ENCODE data around the gene ADNP2.
A peak's percentile ranks its signal among the peaks of the same experiment; 100 is the strongest.

ADNP2 gene, protein sequence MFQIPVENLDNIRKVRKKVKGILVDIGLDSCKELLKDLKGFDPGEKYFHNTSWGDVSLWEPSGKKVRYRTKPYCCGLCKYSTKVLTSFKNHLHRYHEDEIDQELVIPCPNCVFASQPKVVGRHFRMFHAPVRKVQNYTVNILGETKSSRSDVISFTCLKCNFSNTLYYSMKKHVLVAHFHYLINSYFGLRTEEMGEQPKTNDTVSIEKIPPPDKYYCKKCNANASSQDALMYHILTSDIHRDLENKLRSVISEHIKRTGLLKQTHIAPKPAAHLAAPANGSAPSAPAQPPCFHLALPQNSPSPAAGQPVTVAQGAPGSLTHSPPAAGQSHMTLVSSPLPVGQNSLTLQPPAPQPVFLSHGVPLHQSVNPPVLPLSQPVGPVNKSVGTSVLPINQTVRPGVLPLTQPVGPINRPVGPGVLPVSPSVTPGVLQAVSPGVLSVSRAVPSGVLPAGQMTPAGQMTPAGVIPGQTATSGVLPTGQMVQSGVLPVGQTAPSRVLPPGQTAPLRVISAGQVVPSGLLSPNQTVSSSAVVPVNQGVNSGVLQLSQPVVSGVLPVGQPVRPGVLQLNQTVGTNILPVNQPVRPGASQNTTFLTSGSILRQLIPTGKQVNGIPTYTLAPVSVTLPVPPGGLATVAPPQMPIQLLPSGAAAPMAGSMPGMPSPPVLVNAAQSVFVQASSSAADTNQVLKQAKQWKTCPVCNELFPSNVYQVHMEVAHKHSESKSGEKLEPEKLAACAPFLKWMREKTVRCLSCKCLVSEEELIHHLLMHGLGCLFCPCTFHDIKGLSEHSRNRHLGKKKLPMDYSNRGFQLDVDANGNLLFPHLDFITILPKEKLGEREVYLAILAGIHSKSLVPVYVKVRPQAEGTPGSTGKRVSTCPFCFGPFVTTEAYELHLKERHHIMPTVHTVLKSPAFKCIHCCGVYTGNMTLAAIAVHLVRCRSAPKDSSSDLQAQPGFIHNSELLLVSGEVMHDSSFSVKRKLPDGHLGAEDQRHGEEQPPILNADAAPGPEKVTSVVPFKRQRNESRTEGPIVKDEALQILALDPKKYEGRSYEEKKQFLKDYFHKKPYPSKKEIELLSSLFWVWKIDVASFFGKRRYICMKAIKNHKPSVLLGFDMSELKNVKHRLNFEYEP

DNA sequence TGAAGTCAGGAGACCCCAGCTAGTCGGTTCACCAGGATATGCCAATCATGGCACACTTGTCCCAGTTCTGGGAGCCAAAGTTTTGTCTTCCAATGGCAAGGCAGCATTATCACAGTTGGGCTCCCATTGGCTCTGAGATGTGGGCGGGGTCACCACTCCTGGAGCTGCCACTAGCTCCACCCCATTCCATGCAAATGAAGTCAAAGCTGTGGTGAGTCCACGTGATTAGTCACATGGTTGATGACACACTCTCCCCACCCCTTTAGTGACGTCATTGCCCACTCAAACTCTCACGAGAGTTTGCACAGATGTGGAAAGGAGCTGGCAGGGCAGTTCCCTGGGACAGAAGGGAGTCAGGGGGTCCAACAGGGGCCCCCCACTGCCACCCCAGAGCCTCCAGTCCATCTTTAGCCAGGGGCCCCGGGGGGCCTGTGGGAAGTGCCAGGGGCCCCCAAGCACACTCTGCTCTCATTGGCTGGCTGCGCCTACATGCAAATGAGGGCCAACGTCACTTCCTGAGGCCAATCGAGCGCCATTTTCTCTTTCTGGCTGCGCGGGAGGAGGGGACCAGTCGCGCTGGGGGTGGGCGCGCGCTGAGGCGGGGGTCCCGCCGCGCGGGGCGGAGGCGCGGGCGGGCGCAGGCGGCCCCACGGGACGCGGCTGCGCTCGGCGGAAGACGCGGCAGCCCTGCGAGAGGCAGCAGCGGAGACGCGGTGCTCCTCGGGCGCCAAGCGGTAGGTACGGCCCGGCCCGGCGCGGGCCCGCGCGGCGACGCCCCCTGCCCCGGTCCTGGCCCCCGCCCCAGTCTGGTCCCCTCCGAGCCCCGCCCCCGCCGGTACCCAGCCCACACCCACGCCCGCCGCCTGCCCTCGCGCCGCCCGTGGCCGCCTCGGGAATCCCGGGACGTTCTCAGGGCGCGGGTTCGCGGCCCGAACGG is at the start of gene ADNP2:
TSS of gene ADNP2 (plus strand) at position 524 of the 937 bp plus-strand sequence. CDS start 8,281 bp downstream, outside the sequence.
- peak; percentile 86 for DNase-seq

DNA sequence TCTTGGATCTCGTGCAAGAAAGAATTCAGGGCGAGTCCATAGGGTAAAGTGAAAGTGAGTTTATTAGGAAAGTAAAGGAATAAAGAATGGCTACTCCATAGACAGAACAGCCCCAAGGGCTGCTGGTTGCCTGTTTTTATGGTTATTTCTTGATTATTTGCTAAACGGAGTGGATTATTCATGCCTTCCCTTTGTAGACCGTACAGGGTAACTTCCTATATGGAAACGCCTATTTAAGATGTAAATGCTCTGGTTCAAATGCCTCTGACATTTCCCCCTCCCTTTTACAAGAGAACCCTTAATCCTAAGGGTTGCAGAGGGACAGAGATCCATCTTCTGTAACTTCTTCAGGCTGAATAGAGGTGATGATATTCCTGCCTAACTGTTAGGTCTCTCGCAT is 49.1 kb upstream of the ADNP2 start:
- no peak for DNase-seq

DNA sequence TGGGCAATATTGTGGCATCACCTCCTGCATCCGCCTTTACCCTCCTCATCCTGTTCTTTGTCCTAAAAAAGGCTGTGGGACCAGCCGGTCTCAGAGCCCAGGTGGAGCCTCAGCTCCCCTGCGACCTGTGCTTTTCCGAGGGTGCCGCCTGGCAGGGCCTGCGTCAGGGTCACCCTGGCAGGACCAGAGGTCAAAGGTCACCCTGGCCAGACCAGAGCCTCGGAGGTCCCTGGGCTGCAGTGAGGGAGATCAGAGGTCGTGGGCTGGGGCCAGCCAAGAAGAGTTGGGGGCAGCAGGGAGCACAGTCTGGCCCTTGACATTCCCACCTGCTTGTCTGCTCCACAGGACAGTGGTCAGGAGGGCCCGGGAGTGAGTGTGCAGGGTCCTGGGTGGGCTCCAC is 43.4 kb upstream of the ADNP2 start:
- no peak for DNase-seq

DNA sequence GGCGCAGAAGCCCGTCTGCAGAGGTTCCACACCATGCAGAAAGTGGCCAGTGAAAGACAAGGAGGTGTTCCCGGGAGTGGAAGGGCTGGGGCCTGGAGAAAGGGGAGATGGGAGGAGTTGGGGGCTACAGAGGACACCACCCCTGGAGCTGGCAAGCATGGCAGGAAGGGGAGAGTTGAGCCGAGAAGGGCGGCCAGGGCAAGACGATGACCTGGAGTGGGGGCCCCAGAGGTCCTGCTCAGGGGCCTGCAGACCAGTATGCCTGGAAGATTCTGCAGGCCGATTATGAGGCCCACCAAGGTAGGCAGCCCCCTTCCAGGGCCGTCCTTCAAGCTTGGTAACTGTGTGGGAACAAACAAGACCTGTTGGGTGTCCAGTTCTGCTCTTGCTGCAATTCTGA is 41.7 kb upstream of the ADNP2 start:
- DNase-seq = no peak

DNA sequence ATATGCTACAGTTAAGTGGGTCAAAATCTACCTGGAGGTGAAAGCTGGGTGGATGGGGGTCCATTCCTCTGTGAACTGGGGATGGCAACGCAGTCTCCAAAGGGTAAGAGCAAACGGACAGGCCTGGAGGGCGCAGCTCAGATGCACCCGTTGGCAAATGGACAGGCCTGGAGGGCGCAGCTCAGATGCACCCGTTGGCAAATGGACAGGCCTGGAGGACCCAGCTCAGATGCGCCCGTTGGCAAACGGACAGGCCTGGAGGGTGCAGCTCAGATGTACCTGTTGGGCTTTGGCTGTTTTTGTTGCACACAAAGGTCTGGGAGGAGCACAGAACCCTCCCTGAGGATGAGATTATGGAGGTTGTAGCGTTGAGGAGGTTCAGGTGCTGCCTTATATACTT is 41.2 kb upstream of the ADNP2 start:
- DNase-seq = no peak

DNA sequence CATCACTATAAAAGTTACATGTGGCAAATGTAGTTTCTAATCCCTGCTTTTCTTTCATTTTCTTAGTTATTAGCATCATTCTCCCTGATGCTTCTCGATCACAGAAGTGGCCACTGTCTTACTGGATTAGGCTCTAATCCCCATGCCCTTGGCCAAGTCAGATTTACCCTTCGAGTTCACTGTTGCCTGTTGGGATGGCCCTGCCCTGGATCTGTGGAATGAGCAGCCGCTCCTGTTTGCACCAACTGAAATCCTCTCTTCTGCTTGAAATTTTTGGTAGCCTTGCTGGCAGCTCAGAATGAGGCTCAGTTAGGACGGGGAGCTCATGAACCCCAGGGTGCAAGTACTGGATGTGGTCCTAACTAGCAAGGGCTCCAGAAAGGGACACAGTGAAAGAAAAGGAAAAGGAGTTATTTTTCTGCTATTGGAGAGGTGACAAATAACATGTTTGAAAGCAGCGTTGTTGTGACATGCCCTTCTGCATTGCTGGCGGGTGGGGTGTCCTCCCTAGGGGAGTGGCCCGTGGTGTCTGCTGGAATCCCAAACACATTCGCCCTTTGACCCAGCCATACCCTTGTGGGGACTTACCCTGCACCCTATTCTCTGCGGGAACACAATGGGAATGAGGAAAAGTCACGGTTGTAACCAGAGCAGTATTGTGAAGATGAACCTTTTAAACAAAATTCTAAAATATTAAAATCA is 40.3 kb upstream of the ADNP2 start:
- DNase-seq = no peak

DNA sequence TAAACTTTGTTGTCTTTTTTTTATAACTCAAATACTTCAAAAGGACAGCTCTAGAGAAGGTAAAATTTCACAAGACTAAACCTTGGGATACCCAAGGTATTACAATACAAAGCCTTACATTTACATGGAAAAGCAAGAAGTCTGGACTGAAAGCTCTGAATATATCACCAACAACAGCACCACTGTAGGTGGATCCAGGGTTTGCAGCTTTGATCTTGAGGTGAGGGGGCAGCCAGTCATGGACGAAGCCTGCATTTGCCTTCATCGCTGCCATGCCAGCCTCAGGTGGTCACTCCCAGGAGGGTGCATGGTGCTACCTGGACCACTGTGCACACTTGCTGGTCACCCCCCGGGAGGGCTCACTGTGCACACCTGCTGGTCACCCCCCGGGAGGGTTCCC is 38.2 kb upstream of the ADNP2 start:
- DNase-seq = no peak

DNA sequence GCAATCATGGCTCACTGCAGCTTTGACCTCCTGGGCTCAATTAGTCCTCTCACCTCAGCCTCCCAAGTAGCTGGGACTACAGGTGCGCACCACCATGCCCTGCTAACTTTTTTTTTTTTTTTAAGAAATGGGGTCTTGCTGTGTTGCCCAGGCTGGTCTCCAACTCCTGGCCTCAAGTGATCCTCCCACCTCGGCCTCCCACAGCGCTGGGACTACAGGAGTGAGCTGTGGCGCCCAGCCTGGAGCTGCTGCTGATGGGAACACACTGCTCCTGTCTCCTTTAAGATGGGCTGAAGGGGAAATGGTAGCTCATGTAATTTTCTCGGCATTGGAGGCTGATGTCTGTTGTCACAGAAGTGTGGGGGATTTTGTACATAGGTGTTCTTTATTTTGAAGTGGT is 34.9 kb upstream of the ADNP2 start:
- DNase-seq = no peak

DNA sequence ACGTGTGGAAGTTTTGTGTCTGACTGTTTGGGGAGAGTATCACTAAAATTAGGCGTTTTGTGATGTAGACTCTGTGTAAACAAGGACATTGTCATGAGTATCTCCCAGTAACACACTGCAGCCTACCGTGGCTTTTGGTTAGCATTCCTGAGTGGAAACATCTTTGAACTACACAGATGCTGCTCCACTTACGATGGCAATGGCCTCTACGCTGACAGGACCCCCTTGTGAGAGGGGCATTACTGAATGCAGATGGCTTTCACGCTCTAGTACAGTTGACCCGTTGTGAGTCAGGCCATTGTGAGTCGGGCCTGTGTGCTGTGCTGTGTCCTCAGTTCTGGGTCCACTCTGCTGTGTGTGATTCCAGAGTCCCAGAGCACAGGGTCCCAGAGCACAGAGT is 34.4 kb upstream of the ADNP2 start:
- no peak for DNase-seq

DNA sequence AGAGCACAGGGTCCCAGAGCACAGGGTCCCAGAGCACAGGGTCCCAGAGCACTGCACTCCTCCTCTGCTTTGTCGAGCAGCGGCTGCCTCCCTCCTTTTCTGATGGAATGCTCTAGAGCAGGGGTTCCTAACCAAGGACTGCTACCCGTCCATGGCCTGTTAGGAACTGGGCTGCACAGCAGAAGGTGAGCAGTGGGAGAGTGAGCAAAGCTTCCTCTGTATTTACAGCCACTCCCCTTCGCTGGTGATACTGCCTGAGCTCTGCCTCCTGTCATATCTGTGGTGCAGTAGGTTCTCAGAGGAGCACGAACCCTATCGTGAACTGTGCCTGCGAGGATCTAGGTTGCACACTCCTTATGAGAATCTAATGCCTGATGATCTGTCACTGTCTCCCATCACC is 33.1 kb upstream of the ADNP2 start:
- no peak for DNase-seq

DNA sequence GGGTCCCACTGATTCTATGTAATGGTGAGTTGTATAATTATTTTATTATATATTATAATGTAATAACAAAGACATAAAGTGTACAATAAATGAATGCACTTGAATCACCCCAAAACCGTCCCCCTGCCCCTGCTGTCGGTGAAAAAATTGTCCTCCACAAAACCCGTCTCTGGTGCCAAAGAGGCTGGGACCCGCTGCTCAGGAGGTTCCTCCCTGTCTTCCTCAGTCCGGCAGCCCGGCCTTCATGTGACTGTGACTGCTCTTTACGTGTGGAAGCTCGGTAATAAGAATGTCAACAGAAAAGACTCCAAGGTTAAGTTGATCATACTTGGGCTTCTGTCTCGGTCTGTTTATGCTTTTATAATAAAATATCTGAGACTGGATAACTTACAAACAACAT is 32.7 kb upstream of the ADNP2 start:
- DNase-seq = no peak

DNA sequence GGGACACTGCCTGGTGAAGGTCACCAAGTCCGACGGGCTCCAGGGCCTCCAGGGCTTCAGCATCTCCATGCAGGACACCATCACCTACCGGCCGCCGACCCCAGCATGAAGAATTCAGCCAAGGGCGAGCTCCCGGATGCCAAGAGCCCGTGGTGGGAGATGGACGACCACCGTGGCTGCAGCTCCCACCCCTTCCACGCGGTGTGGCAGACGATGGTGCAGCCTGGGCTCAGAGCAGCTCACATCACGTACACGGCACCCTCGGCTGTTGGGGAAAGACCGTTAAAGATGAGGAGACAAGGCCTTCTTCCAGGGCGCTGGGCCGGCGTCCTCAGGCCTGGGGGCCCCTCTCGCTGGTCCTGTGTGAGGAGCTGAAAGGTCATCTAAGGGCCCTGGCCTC is 31.2 kb upstream of the ADNP2 start:
- no peak for DNase-seq

DNA sequence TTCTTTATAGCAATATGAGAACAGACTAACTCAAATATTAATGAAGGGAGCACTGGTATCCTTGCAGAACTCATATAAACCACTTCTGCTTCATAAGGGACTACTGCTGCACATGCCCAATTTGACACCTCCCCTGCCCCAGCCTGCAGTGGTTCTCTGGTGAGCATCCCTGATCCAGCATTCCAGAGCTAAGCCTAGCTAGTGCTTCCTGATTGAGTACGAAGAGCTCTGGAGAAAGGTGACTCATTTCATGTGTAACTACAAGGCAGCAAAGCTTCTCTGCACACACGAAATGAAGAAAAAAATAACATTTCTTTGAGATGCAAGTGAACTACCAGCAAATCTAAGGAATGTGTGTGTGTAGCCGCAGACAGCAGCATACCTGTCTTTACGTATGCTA is 22.8 kb upstream of the ADNP2 start:
- no peak for DNase-seq

DNA sequence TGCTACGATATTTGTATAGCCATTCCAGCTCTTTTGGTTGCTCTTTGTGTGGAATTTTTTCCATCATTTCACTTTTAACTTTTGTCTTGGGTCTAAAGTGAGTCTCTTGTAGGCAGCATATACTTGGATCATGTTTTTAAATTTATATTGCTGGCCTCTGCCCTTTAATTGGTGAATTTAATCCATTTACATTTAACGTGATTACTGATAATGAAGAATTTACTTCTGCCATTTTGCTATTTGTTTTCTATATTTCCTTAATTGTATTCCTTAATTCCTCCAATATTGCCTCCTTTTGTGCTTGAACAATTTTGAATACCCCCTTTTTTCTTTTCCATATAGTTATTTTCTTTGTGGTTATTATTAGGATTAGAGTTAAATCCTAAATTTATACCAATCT is 21.0 kb upstream of the ADNP2 start:
- no peak for DNase-seq

DNA sequence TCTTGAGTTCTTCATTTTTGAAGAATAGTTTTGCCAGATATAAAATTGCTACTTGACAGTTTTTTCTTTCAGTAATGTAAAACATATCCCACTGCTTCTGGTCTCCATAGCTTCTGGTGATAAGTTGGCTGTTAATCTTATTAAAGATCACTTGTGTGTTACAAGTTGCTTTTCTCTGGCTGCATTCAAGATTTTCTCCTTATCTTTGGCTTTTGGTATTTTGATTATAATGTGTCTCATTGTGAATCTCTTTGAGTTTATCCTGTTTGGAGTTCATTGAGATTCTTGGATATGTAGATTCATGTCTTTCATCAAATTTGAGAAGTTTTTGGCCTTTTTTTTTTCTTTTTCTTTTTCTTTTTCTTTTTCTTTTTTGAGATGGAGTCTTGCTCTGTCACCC is 20.2 kb upstream of the ADNP2 start:
- DNase-seq = no peak

DNA sequence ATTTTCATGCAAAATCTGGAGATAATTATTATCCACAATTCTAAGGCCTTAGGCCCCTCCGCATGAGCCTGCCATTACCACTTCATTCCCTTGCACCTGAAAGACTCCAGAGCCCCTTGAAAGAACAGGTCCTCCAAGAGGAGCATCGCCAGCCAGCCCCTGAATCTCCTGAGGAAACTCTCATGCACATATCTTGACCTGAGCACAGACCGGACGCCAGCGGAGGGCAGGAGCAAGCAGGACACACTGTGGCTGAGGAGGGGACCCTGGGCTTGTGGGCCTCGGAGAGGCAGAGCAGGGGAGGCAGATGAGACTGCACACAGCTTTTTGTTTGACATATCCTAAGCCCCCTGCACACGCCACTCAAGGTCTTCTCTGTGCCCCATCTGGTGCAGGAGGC is 13.6 kb upstream of the ADNP2 start:
- no peak for DNase-seq

DNA sequence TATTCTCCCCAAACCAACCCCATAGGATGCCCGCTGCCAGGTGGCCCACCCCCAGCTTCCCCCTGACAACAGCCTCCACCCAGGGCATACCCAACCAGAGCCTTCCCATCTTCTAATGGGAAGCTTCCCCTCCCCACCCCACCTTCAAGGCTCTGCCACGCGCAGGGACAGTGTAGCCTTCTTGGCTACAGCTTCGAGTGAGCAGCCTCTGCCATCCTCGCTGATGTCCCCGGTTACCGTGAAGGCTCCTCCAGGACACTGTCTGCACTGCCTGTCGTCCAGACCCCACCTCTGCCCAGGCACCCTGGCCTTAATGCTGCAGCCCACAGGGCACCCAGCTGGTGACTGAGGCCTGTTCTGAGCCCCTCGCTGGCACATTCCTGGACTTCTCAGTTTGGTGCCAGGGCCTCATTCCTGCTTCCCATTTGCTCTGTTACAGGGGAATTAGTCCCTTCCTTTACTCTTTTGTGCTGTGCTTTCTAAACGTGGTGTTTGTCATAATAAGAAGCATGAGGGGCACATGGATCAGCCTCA is 13.0 kb upstream of the ADNP2 start:
- DNase-seq = no peak

DNA sequence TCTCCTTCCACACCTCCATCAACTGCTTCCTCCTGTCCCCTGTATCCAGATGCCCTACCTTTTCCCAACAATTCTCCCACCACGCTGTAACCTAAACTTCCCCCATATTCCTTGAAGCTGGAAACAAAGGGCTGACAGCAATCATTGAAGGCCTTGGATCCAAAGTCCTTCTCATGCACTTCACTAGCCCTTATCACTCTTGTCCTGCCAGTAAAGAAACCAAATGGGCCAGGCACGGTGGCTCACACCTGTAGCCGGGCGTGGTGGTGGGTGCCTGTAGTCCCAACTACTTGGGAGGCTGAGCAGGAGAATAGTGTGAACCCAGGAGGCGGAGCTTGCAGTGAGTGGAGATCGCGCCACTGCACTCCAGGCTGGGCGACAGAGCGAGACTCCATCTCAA is 11.9 kb upstream of the ADNP2 start:
- DNase-seq = no peak

DNA sequence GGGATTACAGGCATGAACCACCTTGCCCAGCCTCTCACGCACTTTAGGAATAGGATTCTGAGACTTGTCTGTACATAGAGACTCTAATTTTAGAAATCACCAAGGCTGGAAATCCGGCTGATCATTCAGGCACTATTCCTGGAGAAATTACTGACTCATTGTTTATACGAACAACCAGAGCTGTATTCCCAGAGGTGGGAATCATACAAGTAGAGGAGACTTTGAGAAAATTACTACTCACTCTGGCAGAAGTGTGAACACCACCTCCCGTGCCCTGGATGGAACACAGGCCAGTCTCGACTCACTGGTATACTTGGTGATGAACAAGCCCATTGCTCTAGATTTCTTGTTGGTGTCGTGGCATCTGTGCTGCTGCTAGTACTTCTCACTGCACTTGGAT is 5.8 kb upstream of the ADNP2 start:
- no peak for DNase-seq

DNA sequence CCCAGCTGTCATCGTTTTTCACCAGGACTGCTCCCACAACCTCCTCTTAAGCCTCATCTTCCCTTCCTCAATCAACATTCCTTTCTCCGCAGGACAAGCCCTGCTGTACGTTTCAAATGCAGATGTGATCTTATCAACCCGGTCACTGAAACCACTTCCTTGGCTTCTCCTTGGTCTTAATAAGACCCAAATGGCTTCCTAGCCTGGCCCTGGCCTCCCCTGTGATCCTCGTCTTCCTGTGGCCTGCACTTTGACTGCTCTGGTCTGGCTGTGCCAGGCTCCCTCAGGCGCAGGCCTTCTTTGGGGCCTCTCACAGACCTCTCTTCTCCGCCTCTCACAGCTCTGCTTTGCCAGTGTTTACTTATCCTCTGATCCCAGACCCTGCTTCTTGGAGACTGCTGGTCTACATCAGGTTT is 4.7 kb upstream of the ADNP2 start:
- no peak for DNase-seq

DNA sequence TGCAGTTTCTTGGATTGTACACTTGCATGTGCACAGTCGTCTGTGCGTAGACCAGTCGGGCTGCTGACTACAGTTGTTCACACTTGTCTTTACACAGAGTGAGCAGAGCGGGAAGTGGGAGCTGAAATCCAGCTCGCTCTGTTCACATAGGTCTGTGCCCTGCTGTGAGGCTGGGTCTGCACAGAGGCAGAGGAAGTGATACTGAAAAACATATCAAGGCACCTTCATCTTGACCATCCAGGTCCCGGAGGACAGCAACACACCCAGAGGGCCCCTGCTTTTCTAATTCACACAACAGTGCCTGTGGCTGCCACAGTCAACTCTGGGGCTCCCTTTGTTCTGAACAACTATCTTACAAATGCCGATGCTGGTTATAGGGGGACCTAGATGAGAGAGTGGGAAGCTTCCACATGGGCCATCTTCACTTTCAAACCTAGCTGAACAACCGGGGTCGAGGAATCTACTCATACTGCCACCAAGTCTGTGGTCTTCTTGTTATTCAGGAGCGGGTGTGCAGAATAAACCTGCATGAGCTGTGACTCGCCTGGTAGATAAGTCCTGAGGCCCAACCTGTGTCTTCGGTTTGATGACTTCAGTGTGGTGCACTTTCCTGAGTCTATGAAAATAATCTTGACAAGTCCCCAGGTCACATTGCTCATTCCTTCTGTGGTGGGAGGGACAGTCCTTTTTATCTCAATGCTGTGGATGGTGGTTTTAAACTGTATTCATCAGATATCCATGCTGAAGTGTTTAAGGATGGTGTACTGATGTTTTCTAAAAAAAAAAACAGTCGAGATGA is 3.5 kb upstream of the ADNP2 start:
- DNase-seq = no peak
